A549 (cell line): Measurements from ENCODE around the gene GLT6D1. TPM values are rescaled to one million over a fixed set of nuclear protein-coding genes. Genes with fewer than 3 reads are reported as not detected.

ENCODE experiments used
- ATAC-seq, 2 experiments: fragments of 200-7000 bp in 1 of 2; fragments of >200 bp in 1 of 2; cut with Nextera tagmentation in 1 of 2; cut with Tn5 transposase in 1 of 2; 3 replicates each; pipeline versions ENCODE4 v1.8.0 to v1.9.1; 2018 to 2020; ENCODE audit warnings: mild to moderate bottlenecking in 1 of 2, moderate library complexity in 1 of 2
- CTCF ChIA-PET: fragments of 300-600 bp; sonication (Branson Sonifier 250); formaldehyde crosslinking; extraction: SDS; loops from one replicate; lab custom pipeline; 2021; ENCODE audit warnings: antibody characterized with exemption, inconsistent platforms; lab: Yijun Ruan, JAX
- POLR2A ChIA-PET: fragments of 350-600 bp; formaldehyde crosslinking; extraction: SDS; loops from one replicate; lab custom pipeline; 2021; ENCODE audit warnings: antibody characterized with exemption, inconsistent platforms; lab: Yijun Ruan, JAX
- DNase-seq, 2 experiments: peaks; one replicate each; pipeline versions ENCODE4 v3.0.0 to v3.0.0-alpha.2; 2011 to 2016; ENCODE audit warnings: low read depth in 1 of 2, low spot score in 1 of 2
- FAIRE-seq: peaks from 2 replicates; lab custom pipeline; 2011; peaks lifted over from hg19 to GRCh38; lab: Jason Lieb, UNC
- H3K27ac ChIP-seq, 2 experiments: fragments of >200 bp; sonication (Bioruptor Twin); formaldehyde crosslinking; 3 replicates each; pipeline ENCODE4 v1.5.1; 2016 to 2017
- H3K4me1 ChIP-seq: fragments of >200 bp; sonication (Bioruptor Twin); formaldehyde crosslinking; 3 replicates; pipeline ENCODE4 v1.6.1; 2016
- H3K4me2 ChIP-seq: fragments of >200 bp; sonication (Bioruptor Twin); formaldehyde crosslinking; 3 replicates; pipeline ENCODE4 v1.6.1; 2016
- H3K4me3 ChIP-seq: fragments of >200 bp; sonication (Bioruptor Twin); formaldehyde crosslinking; 3 replicates; pipeline ENCODE4 v1.5.1; 2016
- H3K9me3 ChIP-seq: fragments of >200 bp; sonication (Bioruptor Twin); formaldehyde crosslinking; 3 replicates; pipeline ENCODE4 v1.6.1; 2016
- CBX2 ChIP-seq: fragments of 200-600 bp; sonication (generic); IDR thresholded peaks from 2 replicates; pipeline ENCODE4 v1.6.1; 2016; ENCODE audit warnings: low read depth, mild to moderate bottlenecking, borderline replicate concordance
- CEBPB ChIP-seq, 2 experiments: fragments of >200 bp in 1 of 2; sonication (Bioruptor Twin) in 1 of 2; formaldehyde crosslinking in 1 of 2; IDR thresholded peaks; 2 replicates each; pipeline ENCODE4 v1.6.1; 2012 to 2016
- CHD2 ChIP-seq: fragments of 150-350 bp; IDR thresholded peaks from 2 replicates; pipeline ENCODE4 v1.6.1; 2014; ENCODE audit warnings: low read length; ENCODE audit not compliant: partially characterized antibody
- CHD4 ChIP-seq: fragments of 200-600 bp; sonication (generic); IDR thresholded peaks from 2 replicates; pipeline ENCODE4 v1.6.1; 2016; ENCODE audit warnings: antibody characterized with exemption, mild to moderate bottlenecking, borderline replicate concordance
- EHF ChIP-seq: fragments of 250-450 bp; sonication (Bioruptor Pico); IDR thresholded peaks from 2 replicates; pipeline ENCODE4 v1.5.0; 2020; ENCODE audit warnings: mild to moderate bottlenecking
- EP300 ChIP-seq, 2 experiments: fragments of >200 bp; sonication (Bioruptor Twin); formaldehyde crosslinking; IDR thresholded peaks; 2 replicates in 1 of 2; 3 replicates in 1 of 2; pipeline ENCODE4 v1.6.1; 2016 to 2017
- HEYL ChIP-seq: fragments of 250-450 bp; sonication (Bioruptor Pico); IDR thresholded peaks from 2 replicates; pipeline ENCODE4 v1.8.0; 2021; ENCODE audit warnings: mild to moderate bottlenecking, moderate library complexity
- HOXA7 ChIP-seq: fragments of 250-450 bp; sonication (Bioruptor Pico); IDR thresholded peaks from 2 replicates; pipeline ENCODE4 v1.5.0; 2020; ENCODE audit warnings: mild to moderate bottlenecking, moderate library complexity
- HOXB13 ChIP-seq: fragments of 250-450 bp; sonication (Bioruptor Pico); IDR thresholded peaks from 2 replicates; pipeline ENCODE4 v1.5.0; 2020; ENCODE audit warnings: low read depth, mild to moderate bottlenecking, moderate library complexity
- KDM5A ChIP-seq: fragments of 200-600 bp; sonication (generic); IDR thresholded peaks from 2 replicates; pipeline ENCODE4 v1.6.1; 2016; ENCODE audit warnings: antibody characterized with exemption, mild to moderate bottlenecking
- NR3C1 ChIP-seq: fragments of >200 bp; sonication (Bioruptor Twin); formaldehyde crosslinking; IDR thresholded peaks from 3 replicates; pipeline ENCODE4 v1.6.1; 2017
- POLR2A ChIP-seq: IDR thresholded peaks from 2 replicates; pipeline ENCODE4 v1.6.1; 2012; ENCODE audit warnings: mild to moderate bottlenecking, low read length
- POLR2AphosphoS2 ChIP-seq: conservative IDR thresholded peaks from 2 replicates; pipeline ENCODE4 v1.6.1; 2012; ENCODE audit warnings: low read length, improper control_type of control experiment, inconsistent platforms
- RARB ChIP-seq: fragments of 250-450 bp; sonication (Bioruptor Pico); IDR thresholded peaks from 2 replicates; pipeline ENCODE4 v1.8.0; 2021; ENCODE audit warnings: mild to moderate bottlenecking, moderate library complexity
- SMC3 ChIP-seq: fragments of >200 bp; sonication (Bioruptor Twin); formaldehyde crosslinking; IDR thresholded peaks from 3 replicates; pipeline ENCODE4 v1.6.1; 2018; ENCODE audit warnings: inconsistent platforms
- SREBF2 ChIP-seq: fragments of 450-650 bp; IDR thresholded peaks from 2 replicates; pipeline ENCODE4 v1.6.1; 2014; ENCODE audit warnings: mild to moderate bottlenecking, moderate library complexity
- TFCP2L1 ChIP-seq: fragments of 250-450 bp; sonication (Bioruptor Pico); IDR thresholded peaks from 2 replicates; pipeline ENCODE4 v1.5.0; 2021; ENCODE audit warnings: mild to moderate bottlenecking
- TP53 ChIP-seq: fragments of 250-450 bp; sonication (Bioruptor Pico); IDR thresholded peaks from 2 replicates; pipeline ENCODE4 v1.5.0; 2021; ENCODE audit warnings: mild to moderate bottlenecking, moderate library complexity
- ZC3H11A ChIP-seq: fragments of 450-650 bp; IDR thresholded peaks from 2 replicates; pipeline ENCODE4 v1.6.1; 2014; ENCODE audit warnings: antibody characterized with exemption, mild to moderate bottlenecking
- ZFP36 ChIP-seq: fragments of 450-650 bp; IDR thresholded peaks from 2 replicates; pipeline ENCODE4 v1.6.1; 2014; ENCODE audit warnings: borderline replicate concordance; ENCODE audit not compliant: partially characterized antibody
- ZNF302 ChIP-seq: fragments of 250-450 bp; sonication (Bioruptor Pico); IDR thresholded peaks from 2 replicates; pipeline ENCODE4 v1.9.0; 2021; ENCODE audit warnings: inconsistent platforms, mild to moderate bottlenecking, moderate library complexity
- ZSCAN20 ChIP-seq: fragments of 250-450 bp; sonication (Bioruptor Pico); IDR thresholded peaks from 2 replicates; pipeline ENCODE4 v1.8.0; 2022; ENCODE audit warnings: mild to moderate bottlenecking, moderate library complexity
- WGBS: methylation state at CpG from one replicate; pipeline ENCODE4 v1.1.6; 2017; ENCODE audit errors: missing lambda C conversion rate; 5-methylcytosine and 5-hydroxymethylcytosine counted together
- polyA plus RNA-seq, 4 experiments: library from polyadenylated mRNA; depleted of rRNA in 3 of 4; stranded (reverse); fragments of >200 nt; fragmentation: RNase III in 1 of 4; extraction: RNeasy Plus Mini Kit Qiagen cat#74134 plus additional on column Dnase treatment in 1 of 4; gene quantifications; 2 replicates in 3 of 4; 3 replicates in 1 of 4; pipeline ENCODE4 v1.2.3, GENCODE V29; 2011 to 2017
- TF ChIP-seq, protein P1 (sequence below): fragments of >200 bp; sonication (Bioruptor Twin); formaldehyde crosslinking; IDR thresholded peaks from 3 replicates; pipeline ENCODE4 v1.5.1; 2016
- TF ChIP-seq, protein P2 (sequence below): fragments of >200 bp; sonication (Bioruptor Twin); formaldehyde crosslinking; IDR thresholded peaks from 2 replicates; pipeline ENCODE4 v1.6.1; 2016
- TF ChIP-seq, protein P3 (sequence below): fragments of 450-650 bp; IDR thresholded peaks from 2 replicates; pipeline ENCODE4 v1.6.1; 2014; ENCODE audit warnings: antibody characterized with exemption
- TF ChIP-seq, protein P4 (sequence below): IDR thresholded peaks from 2 replicates; pipeline ENCODE4 v1.6.1; 2012

GLT6D1 gene
- polyA plus RNA-seq, 2 of the 4 experiments (the other 2 are of a cell fraction), result not detected

DNA sequence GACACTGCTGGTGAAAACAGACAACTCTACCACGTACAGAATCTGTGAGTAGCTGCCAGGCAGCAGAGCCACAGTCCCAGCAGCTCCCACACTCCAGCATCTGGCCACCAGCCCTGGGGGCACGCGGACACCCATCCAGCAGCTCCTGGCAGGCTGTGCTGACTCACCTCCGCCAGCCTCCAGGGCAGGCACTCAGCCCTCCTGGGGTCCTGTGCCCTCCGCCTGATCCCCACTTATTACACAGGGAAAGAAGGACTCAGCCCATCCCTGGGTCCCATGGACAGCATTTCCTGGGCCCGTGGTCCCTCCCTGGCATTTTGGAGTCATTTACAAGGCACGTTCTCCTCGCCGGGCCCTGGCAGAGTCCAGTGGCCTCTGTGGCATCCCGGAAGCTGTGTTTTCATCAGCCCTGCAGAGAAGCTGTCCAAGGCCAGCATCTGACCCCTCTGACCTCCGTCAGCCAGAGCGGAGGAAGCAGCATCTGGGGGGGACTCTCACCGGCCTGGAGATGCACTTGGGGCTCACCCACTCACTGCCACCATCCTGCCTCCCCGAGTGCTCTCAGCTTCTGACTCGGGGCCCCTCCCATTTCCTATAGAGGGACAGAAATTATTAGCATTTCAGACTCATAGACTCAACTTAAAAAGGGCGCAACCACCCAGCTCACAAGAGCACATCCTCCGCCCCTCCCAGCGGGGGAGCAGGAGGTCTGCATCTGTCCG is 56.2 kb downstream of the GLT6D1 start:
- H3K4me3 ChIP-seq, result no peak overlapping the region
- ATAC-seq (no peak; a peak in 1 of 6 replicates), FAIRE-seq (no peak), DNase-seq (no peak)
- H3K27ac ChIP-seq, result no peak overlapping the region
- ChIA-PET CTCF (interaction anchor here (2.0 to 2.5 kb wide), 2 partner anchors 21 to 79 kb away, joined by 5 to 11 read pairs; no protein-coding TSS in a partner anchor), POLR2A (no interaction called here)
- WGBS, result 54% methylated on average over 12 of the region's 19 CpGs
- no peak overlapping the region for H3K4me2 ChIP-seq
- H3K4me1 ChIP-seq, result no peaks in the 10 kb centered on the region
- no peak for TF ChIP-seq HEYL (CRISPR knock-in tag)
- TF ChIP-seq SMC3, result no peak
- no peak for TF ChIP-seq CBX2
- TF ChIP-seq, protein P1, sequence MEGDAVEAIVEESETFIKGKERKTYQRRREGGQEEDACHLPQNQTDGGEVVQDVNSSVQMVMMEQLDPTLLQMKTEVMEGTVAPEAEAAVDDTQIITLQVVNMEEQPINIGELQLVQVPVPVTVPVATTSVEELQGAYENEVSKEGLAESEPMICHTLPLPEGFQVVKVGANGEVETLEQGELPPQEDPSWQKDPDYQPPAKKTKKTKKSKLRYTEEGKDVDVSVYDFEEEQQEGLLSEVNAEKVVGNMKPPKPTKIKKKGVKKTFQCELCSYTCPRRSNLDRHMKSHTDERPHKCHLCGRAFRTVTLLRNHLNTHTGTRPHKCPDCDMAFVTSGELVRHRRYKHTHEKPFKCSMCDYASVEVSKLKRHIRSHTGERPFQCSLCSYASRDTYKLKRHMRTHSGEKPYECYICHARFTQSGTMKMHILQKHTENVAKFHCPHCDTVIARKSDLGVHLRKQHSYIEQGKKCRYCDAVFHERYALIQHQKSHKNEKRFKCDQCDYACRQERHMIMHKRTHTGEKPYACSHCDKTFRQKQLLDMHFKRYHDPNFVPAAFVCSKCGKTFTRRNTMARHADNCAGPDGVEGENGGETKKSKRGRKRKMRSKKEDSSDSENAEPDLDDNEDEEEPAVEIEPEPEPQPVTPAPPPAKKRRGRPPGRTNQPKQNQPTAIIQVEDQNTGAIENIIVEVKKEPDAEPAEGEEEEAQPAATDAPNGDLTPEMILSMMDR, result no peak
- TF ChIP-seq TFCP2L1 (CRISPR knock-in tag), result no peak
- TF ChIP-seq CEBPB (IDR thresholded peaks at IDR 0.05), result no peak
- TF ChIP-seq ZSCAN20 (CRISPR knock-in tag), result no peak
- no peak for TF ChIP-seq KDM5A
- no peak for TF ChIP-seq NR3C1
- no peak for TF ChIP-seq HOXB13 (CRISPR knock-in tag)
- TF ChIP-seq, protein P2, sequence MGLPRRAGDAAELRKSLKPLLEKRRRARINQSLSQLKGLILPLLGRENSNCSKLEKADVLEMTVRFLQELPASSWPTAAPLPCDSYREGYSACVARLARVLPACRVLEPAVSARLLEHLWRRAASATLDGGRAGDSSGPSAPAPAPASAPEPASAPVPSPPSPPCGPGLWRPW, result no peak
- no peak for TF ChIP-seq TP53 (CRISPR knock-in tag)
- no peak for TF ChIP-seq CHD2
- no peak for TF ChIP-seq ZC3H11A
- H3K9me3 ChIP-seq, result no peaks in the 10 kb centered on the region

DNA sequence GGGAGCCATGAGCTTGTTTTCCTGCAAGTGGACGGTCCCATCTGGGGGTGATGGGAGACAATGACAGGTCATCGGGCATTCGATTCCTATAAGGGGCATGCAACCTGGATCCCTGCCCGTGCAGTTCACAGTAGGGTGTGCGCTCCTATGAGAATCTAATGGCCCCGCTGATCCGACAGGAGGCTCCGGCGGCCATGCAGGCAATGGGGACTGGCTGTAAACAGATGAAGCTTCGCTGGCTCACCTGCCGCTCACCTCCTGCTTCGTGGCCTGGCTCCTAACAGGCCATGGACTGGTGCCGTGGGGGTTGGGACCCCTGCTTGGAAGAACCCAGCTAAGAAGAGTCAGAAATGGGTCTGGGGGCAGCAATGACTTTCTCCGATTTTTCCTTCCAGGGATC is 56.8 kb downstream of the GLT6D1 start:
- TF ChIP-seq ZFP36 (no peak), CHD2 (no peak), SREBF2 (no peak), CHD4 (no peak), POLR2A (no peak), EHF (CRISPR knock-in tag) (no peak), ZNF302 (CRISPR knock-in tag) (no peak), ZSCAN20 (CRISPR knock-in tag) (no peak), EP300 (IDR thresholded peaks at IDR 0.05) (no peak), SMC3 (no peak), RARB (CRISPR knock-in tag) (no peak), POLR2AphosphoS2 (no peak), HOXA7 (CRISPR knock-in tag) (no peak), TFCP2L1 (CRISPR knock-in tag) (no peak)
- TF ChIP-seq, protein P2, result no peak
- TF ChIP-seq, protein P3, sequence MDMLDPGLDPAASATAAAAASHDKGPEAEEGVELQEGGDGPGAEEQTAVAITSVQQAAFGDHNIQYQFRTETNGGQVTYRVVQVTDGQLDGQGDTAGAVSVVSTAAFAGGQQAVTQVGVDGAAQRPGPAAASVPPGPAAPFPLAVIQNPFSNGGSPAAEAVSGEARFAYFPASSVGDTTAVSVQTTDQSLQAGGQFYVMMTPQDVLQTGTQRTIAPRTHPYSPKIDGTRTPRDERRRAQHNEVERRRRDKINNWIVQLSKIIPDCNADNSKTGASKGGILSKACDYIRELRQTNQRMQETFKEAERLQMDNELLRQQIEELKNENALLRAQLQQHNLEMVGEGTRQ, result no peak
- TF ChIP-seq, protein P4, sequence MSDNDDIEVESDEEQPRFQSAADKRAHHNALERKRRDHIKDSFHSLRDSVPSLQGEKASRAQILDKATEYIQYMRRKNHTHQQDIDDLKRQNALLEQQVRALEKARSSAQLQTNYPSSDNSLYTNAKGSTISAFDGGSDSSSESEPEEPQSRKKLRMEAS, result no peak
- no peaks in the 10 kb centered on the region for H3K4me1 ChIP-seq
- ATAC-seq (no peak), DNase-seq (no peak), FAIRE-seq (no peak)
- no peak overlapping the region for H3K27ac ChIP-seq
- H3K4me3 ChIP-seq, result no peak overlapping the region
- H3K4me2 ChIP-seq, result no peak overlapping the region
- POLR2A ChIA-PET, result no interaction called here
- CTCF ChIA-PET, result interaction anchor here (2.0 to 2.5 kb wide), 2 partner anchors 21 to 78 kb away, joined by 5 to 11 read pairs; no protein-coding TSS in a partner anchor
- WGBS, result 55% methylated on average over 14 of the region's 14 CpGs
- no peaks in the 10 kb centered on the region for H3K9me3 ChIP-seq
